Measurements from ENCODE around the gene TMEM129. TPM values are rescaled to one million over a fixed set of nuclear protein-coding genes. Genes with fewer than 3 reads are reported as not detected.

TMEM129 gene
- total RNA-seq, 4 donors from 2014 or later = 50.4 to 77.2 (median 57.6) TPM

GRCh38 chr4:1684506-1685234 lies 36.5 kb downstream of the TMEM129 start:
- Histone ChIP-seq H3K27ac (no peak overlapping the region), H3K36me3 (no peaks in the 10 kb centered on the region), H3K27me3 (no peaks in the 10 kb centered on the region), H3K4me3 (peak overlapping the region; percentile 76), H3K4me1 (peaks cover 22% of the 10 kb centered on the region), H3K9me3 (no peaks in the 10 kb centered on the region)
- peak; percentile 92 to 94 for DNase-seq (ENCODE audit: low spot score in 2 of 2)
- 41% methylated on average over 8 of the region's 66 CpGs for WGBS
- TF ChIP-seq CTCF (IDR thresholded peaks at IDR 0.05) (no peak), POLR2AphosphoS5 (IDR thresholded peaks at IDR 0.05) (no peak), POLR2A (IDR thresholded peaks at IDR 0.05) (no peak)

- DNase-seq (ENCODE audit: low spot score in 2 of 2) = no peak
- no peaks in the 10 kb centered on the region for H3K9me3 ChIP-seq
These were observed 37.2 kb downstream of the TMEM129 start, which contains the start of gene FAM53A for GRCh38 chr4:1683736-1684505. FAM53A (minus strand) TSS chr4:1684313; CDS start chr4:1668741, 15,572 bp downstream.

GRCh38 chr4:1683261-1683735 lies 37.8 kb downstream of the TMEM129 start:
- Histone ChIP-seq H3K4me3 (peak overlapping the region; percentile 76), H3K4me1 (peaks cover 22% of the 10 kb centered on the region), H3K36me3 (no peaks in the 10 kb centered on the region), H3K27ac (peak overlapping the region; percentile 90), H3K9me3 (no peaks in the 10 kb centered on the region), H3K27me3 (no peaks in the 10 kb centered on the region)
- 8% methylated on average over 13 of the region's 13 CpGs for WGBS
- no peak for DNase-seq (ENCODE audit: low spot score in 2 of 2)
- TF ChIP-seq EP300 (IDR thresholded peaks at IDR 0.05) (no peak), CTCF (IDR thresholded peaks at IDR 0.05) (no peak), POLR2A (IDR thresholded peaks at IDR 0.05) (no peak), POLR2AphosphoS5 (IDR thresholded peaks at IDR 0.05) (no peak)

More at GRCh38 chr4:1683736-1684505, 37.2 kb downstream of the TMEM129 start, which contains the start of gene FAM53A:
- Histone ChIP-seq H3K36me3 (no peaks in the 10 kb centered on the region), H3K27me3 (no peaks in the 10 kb centered on the region), H3K4me3 (peak within 1 kb of the TSS; percentile 76), H3K4me1 (peaks cover 22% of the 10 kb centered on the region), H3K27ac (peak within 1 kb of the TSS; percentile 90)
- no peak for TF ChIP-seq POLR2A (IDR thresholded peaks at IDR 0.05)
- TF ChIP-seq EP300 (IDR thresholded peaks at IDR 0.05) = no peak
- no peak for TF ChIP-seq CTCF (IDR thresholded peaks at IDR 0.05)
- TF ChIP-seq POLR2AphosphoS5 (IDR thresholded peaks at IDR 0.05) = no peak
- WGBS = 2% methylated on average over 27 of the region's 118 CpGs

GRCh38 chr4:1682860-1683259 lies 38.3 kb downstream of the TMEM129 start:
- Histone ChIP-seq H3K27ac (no peak overlapping the region), H3K27me3 (no peaks in the 10 kb centered on the region), H3K36me3 (no peaks in the 10 kb centered on the region), H3K4me1 (peaks cover 22% of the 10 kb centered on the region), H3K4me3 (peak overlapping the region; percentile 76), H3K9me3 (no peaks in the 10 kb centered on the region)
- DNase-seq (ENCODE audit: low spot score in 2 of 2) = no peak
- whole genome bisulfite sequencing = 87% methylated on average over 13 of the region's 13 CpGs
- TF ChIP-seq POLR2AphosphoS5 (IDR thresholded peaks at IDR 0.05) (no peak), EP300 (IDR thresholded peaks at IDR 0.05) (no peak), POLR2A (IDR thresholded peaks at IDR 0.05) (no peak), CTCF (IDR thresholded peaks at IDR 0.05) (no peak)

GRCh38 chr4:1678244-1678643 lies 42.9 kb downstream of the TMEM129 start:
- Histone ChIP-seq H3K4me1 (peaks cover 5% of the 10 kb centered on the region), H3K27ac (no peak overlapping the region), H3K9me3 (no peaks in the 10 kb centered on the region), H3K36me3 (no peaks in the 10 kb centered on the region), H3K4me3 (no peak overlapping the region), H3K27me3 (no peaks in the 10 kb centered on the region)
- TF ChIP-seq POLR2AphosphoS5 (IDR thresholded peaks at IDR 0.05) (no peak), POLR2A (IDR thresholded peaks at IDR 0.05) (no peak), EP300 (IDR thresholded peaks at IDR 0.05) (no peak), CTCF (IDR thresholded peaks at IDR 0.05) (no peak)
- WGBS = 88% methylated on average over 5 of the region's 5 CpGs
- DNase-seq (ENCODE audit: low spot score in 2 of 2) = no peak
